ENCODE data around the gene CAPG.
"Not testable (repeated sequence)": the region's sequence is repeated elsewhere in the genome, so short reads cannot be mapped to it uniquely, and the experiment has no call there.

Gene CAPG

GRCh38 chr2:85409845-85410583 is at the start of gene CAPG:
CAPG (minus strand) TSS chr2:85410366; CDS start chr2:85402145, 8,221 bp downstream.
- no peak for DNase-seq (ENCODE audit: extremely low read depth in 1 of 2, low read depth in 1 of 2)

- no peak for DNase-seq (ENCODE audit: extremely low read depth in 1 of 2, low read depth in 1 of 2)
These were observed 49.6 kb upstream of the CAPG start for GRCh38 chr2:85459771-85460170.

GRCh38 chr2:85458601-85459563 is 48.7 kb upstream of the CAPG start:
- DNase-seq (ENCODE audit: extremely low read depth in 1 of 2, low read depth in 1 of 2): no peak

GRCh38 chr2:85457877-85458316 is 47.7 kb upstream of the CAPG start:
- DNase-seq (ENCODE audit: extremely low read depth in 1 of 2, low read depth in 1 of 2): no peak

- no peak for DNase-seq (ENCODE audit: extremely low read depth in 1 of 2, low read depth in 1 of 2)
These were observed 46.9 kb upstream of the CAPG start for GRCh38 chr2:85457043-85457442.

- DNase-seq (ENCODE audit: extremely low read depth in 1 of 2, low read depth in 1 of 2): no peak
These were observed 45.5 kb upstream of the CAPG start for GRCh38 chr2:85455552-85456090.

GRCh38 chr2:85453571-85453970 is 43.4 kb upstream of the CAPG start:
- no peak for DNase-seq (ENCODE audit: extremely low read depth in 1 of 2, low read depth in 1 of 2)

- DNase-seq (ENCODE audit: extremely low read depth in 1 of 2, low read depth in 1 of 2): no peak
These were observed 42.1 kb upstream of the CAPG start for GRCh38 chr2:85452237-85452636.

- no peak for DNase-seq (ENCODE audit: extremely low read depth in 1 of 2, low read depth in 1 of 2)
These were observed 39.0 kb upstream of the CAPG start for GRCh38 chr2:85449214-85449588.

GRCh38 chr2:85448461-85449213 is 38.5 kb upstream of the CAPG start:
- no peak for DNase-seq (ENCODE audit: extremely low read depth in 1 of 2, low read depth in 1 of 2)

- no peak for DNase-seq (ENCODE audit: extremely low read depth in 1 of 2, low read depth in 1 of 2)
These were observed 37.0 kb upstream of the CAPG start for GRCh38 chr2:85447222-85447585.

- DNase-seq (ENCODE audit: extremely low read depth in 1 of 2, low read depth in 1 of 2): no peak
These were observed 36.4 kb upstream of the CAPG start for GRCh38 chr2:85446296-85447221.

- no peak for DNase-seq (ENCODE audit: extremely low read depth in 1 of 2, low read depth in 1 of 2)
These were observed 35.4 kb upstream of the CAPG start for GRCh38 chr2:85445316-85446295.

GRCh38 chr2:85444629-85445172 is 34.5 kb upstream of the CAPG start:
- DNase-seq (ENCODE audit: extremely low read depth in 1 of 2, low read depth in 1 of 2): no peak

GRCh38 chr2:85441864-85442263 is 31.7 kb upstream of the CAPG start:
- DNase-seq (ENCODE audit: extremely low read depth in 1 of 2, low read depth in 1 of 2): no peak

- no peak for DNase-seq (ENCODE audit: extremely low read depth in 1 of 2, low read depth in 1 of 2)
These were observed 30.6 kb upstream of the CAPG start for GRCh38 chr2:85440729-85441128.

GRCh38 chr2:85439986-85440385 is 29.8 kb upstream of the CAPG start:
- DNase-seq (ENCODE audit: extremely low read depth in 1 of 2, low read depth in 1 of 2): no peak

GRCh38 chr2:85439569-85439968 is 29.4 kb upstream of the CAPG start:
- not testable (repeated sequence) for DNase-seq (ENCODE audit: extremely low read depth in 1 of 2, low read depth in 1 of 2)
